H1 (cell line): ENCODE data around the gene SCGB1C2. TPM values are rescaled to one million over a fixed set of nuclear protein-coding genes. Genes with fewer than 3 reads are reported as not detected.

Experiments used
- CTCF ChIA-PET: fragments of 300-600 bp; sonication (Branson Sonifier 250); formaldehyde crosslinking; loops from one replicate; lab custom pipeline; 2021; ENCODE audit not compliant: partially characterized antibody; lab: Charles Lee
- POLR2A ChIA-PET: fragments of 300-600 bp; sonication (Branson Sonifier 250); formaldehyde crosslinking; loops from one replicate; lab custom pipeline; 2021; ENCODE audit warnings: inconsistent platforms; ENCODE audit not compliant: partially characterized antibody; lab: Charles Lee
- DNase-seq, 2 experiments: peaks; one replicate each; pipeline versions ENCODE4 v3.0.0 to v3.0.0-alpha.2; 2010 to 2022; ENCODE audit warnings: low spot score in 2 of 2, low read depth in 1 of 2, mixed read lengths in 1 of 2
- FAIRE-seq: peaks from 2 replicates; lab custom pipeline; 2011; peaks lifted over from hg19 to GRCh38; lab: Jason Lieb, UNC
- H2AFZ ChIP-seq: 2 replicates; pipeline ENCODE4 v1.8.1; 2012; ENCODE audit warnings: low read length, inconsistent platforms
- H2AK5ac ChIP-seq: 2 replicates; pipeline ENCODE4 v1.6.1; 2013; ENCODE audit warnings: low read depth, low read length
- H2BK120ac ChIP-seq: replicated peaks from 2 replicates; pipeline ENCODE3; 2013; ENCODE audit warnings: low read depth, low read length, inconsistent platforms
- H2BK12ac ChIP-seq: 2 replicates; pipeline ENCODE4 v1.6.1; 2013; ENCODE audit warnings: low read depth, low read length
- H2BK15ac ChIP-seq: 2 replicates; pipeline ENCODE4 v1.6.1; 2013; ENCODE audit warnings: low read length
- H2BK20ac ChIP-seq: 2 replicates; pipeline ENCODE4 v1.6.1; 2013; ENCODE audit warnings: low read length
- H2BK5ac ChIP-seq: 2 replicates; pipeline ENCODE4 v1.6.1; 2013; ENCODE audit warnings: low read depth, low read length
- H3K14ac ChIP-seq: 2 replicates; pipeline ENCODE4 v1.6.1; 2013; ENCODE audit warnings: inconsistent platforms; ENCODE audit not compliant: insufficient read length
- H3K18ac ChIP-seq: 2 replicates; pipeline ENCODE4 v1.6.1; 2013; ENCODE audit warnings: low read length; ENCODE audit errors: extremely low read depth
- H3K23ac ChIP-seq: 2 replicates; pipeline ENCODE4 v1.6.1; 2013; ENCODE audit warnings: inconsistent platforms; ENCODE audit not compliant: insufficient read length
- H3K23me2 ChIP-seq: 2 replicates; pipeline ENCODE4 v1.6.1; 2013; ENCODE audit warnings: low read depth, low read length
- H3K27ac ChIP-seq: 2 replicates; pipeline ENCODE4 v1.6.1; 2011; ENCODE audit warnings: low read depth, low read length, inconsistent platforms
- H3K27me3 ChIP-seq, 4 experiments: replicated peaks in 1 of 4; 1 replicate in 1 of 4; 2 replicates in 3 of 4; pipeline versions ENCODE4 v1.6.1 to v1.8.1; 2011 to 2013; ENCODE audit warnings: low read length in 3 of 4, mild to moderate bottlenecking in 3 of 4, inconsistent platforms in 2 of 4, mixed read lengths in 2 of 4, moderate library complexity in 1 of 4; ENCODE audit not compliant: control insufficient read depth in 3 of 4, insufficient read depth in 3 of 4; ENCODE audit errors: extremely low read depth in 1 of 4
- H3K36me3 ChIP-seq, 4 experiments: 2 replicates each; pipeline versions ENCODE4 v1.6.1 to v1.8.1; 2011 to 2013; ENCODE audit warnings: mild to moderate bottlenecking in 4 of 4, low read length in 3 of 4, moderate library complexity in 2 of 4, control low read depth in 1 of 4, inconsistent platforms in 1 of 4; ENCODE audit not compliant: insufficient read depth in 4 of 4, control insufficient read depth in 2 of 4
- H3K4ac ChIP-seq: replicated peaks from 2 replicates; pipeline ENCODE3; 2013; ENCODE audit warnings: low read length, low read depth, mixed read lengths, inconsistent platforms; ENCODE audit not compliant: insufficient read length
- H3K4me1 ChIP-seq, 4 experiments: replicated peaks in 1 of 4; 1 replicate in 1 of 4; 2 replicates in 3 of 4; pipeline versions ENCODE4 v1.6.1 to v1.8.1; 2011 to 2013; ENCODE audit warnings: low read length in 3 of 4, inconsistent platforms in 2 of 4, mixed read lengths in 1 of 4; ENCODE audit not compliant: insufficient read depth in 4 of 4, control insufficient read depth in 3 of 4
- H3K4me2 ChIP-seq, 2 experiments: 2 replicates each; pipeline versions ENCODE4 v1.6.1 to v1.8.1; 2011 to 2013; ENCODE audit warnings: low read depth in 2 of 2, low read length in 2 of 2, control low read depth in 1 of 2, inconsistent platforms in 1 of 2, mild to moderate bottlenecking in 1 of 2; ENCODE audit not compliant: insufficient read depth in 1 of 2
- H3K4me3 ChIP-seq, 4 experiments: fragments of 200-600, 300-600 bp in 1 of 4; sonication (generic), shearing (Covaris generic), sonication (Bioruptor Twin) in 1 of 4; 2 replicates each; pipeline versions ENCODE4 v1.5.1 to v1.8.1; 2011 to 2016; ENCODE audit warnings: low read length in 4 of 4, low read depth in 3 of 4, control low read depth in 2 of 4, inconsistent platforms in 2 of 4, mild to moderate bottlenecking in 2 of 4, mixed read lengths in 1 of 4, moderate library complexity in 1 of 4; ENCODE audit not compliant: insufficient read depth in 2 of 4; ENCODE audit errors: extremely low read depth in 1 of 4
- H3K56ac ChIP-seq: replicated peaks from 2 replicates; pipeline ENCODE3; 2013; ENCODE audit warnings: low read depth, mild to moderate bottlenecking, mixed read lengths, low read length, inconsistent platforms; ENCODE audit not compliant: insufficient read length
- H3K79me1 ChIP-seq: 2 replicates; pipeline ENCODE4 v1.6.1; 2013; ENCODE audit warnings: low read depth, low read length, control low read depth
- H3K79me2 ChIP-seq, 2 experiments: 2 replicates each; pipeline versions ENCODE4 v1.6.1 to v1.8.1; 2012 to 2013; ENCODE audit warnings: low read length in 2 of 2, mild to moderate bottlenecking in 2 of 2, inconsistent platforms in 1 of 2; ENCODE audit not compliant: insufficient read depth in 2 of 2, control insufficient read depth in 1 of 2
- H3K9ac ChIP-seq, 4 experiments: replicated peaks in 1 of 4; 1 replicate in 1 of 4; 2 replicates in 3 of 4; pipeline versions ENCODE4 v1.6.1 to v1.8.1; 2011 to 2013; ENCODE audit warnings: low read depth in 3 of 4, low read length in 3 of 4, control low read depth in 2 of 4, mild to moderate bottlenecking in 2 of 4, moderate library complexity in 2 of 4, inconsistent platforms in 1 of 4; ENCODE audit errors: extremely low read depth in 1 of 4
- H3K9me3 ChIP-seq, 2 experiments: 2 replicates each; pipeline versions ENCODE4 v1.6.1 to v1.8.1; 2012 to 2013; ENCODE audit warnings: mild to moderate bottlenecking in 2 of 2, moderate library complexity in 2 of 2, control low read depth in 1 of 2, inconsistent platforms in 1 of 2, low read depth in 1 of 2, low read length in 1 of 2, mixed read lengths in 1 of 2; ENCODE audit not compliant: insufficient read depth in 2 of 2
- H4K20me1 ChIP-seq, 2 experiments: replicated peaks in 1 of 2; 2 replicates each; pipeline versions ENCODE3 to v1.8.1; 2011 to 2013; ENCODE audit warnings: inconsistent platforms in 2 of 2, low read length in 2 of 2, mild to moderate bottlenecking in 1 of 2; ENCODE audit not compliant: insufficient read depth in 2 of 2, control insufficient read depth in 1 of 2
- H4K5ac ChIP-seq: 2 replicates; pipeline ENCODE4 v1.6.1; 2013; ENCODE audit warnings: low read length, low read depth, mixed read lengths, inconsistent platforms; ENCODE audit not compliant: insufficient read length
- H4K8ac ChIP-seq: 2 replicates; pipeline ENCODE4 v1.8.0; 2013; ENCODE audit warnings: mild to moderate bottlenecking, moderate library complexity, low read length, inconsistent platforms; ENCODE audit not compliant: insufficient read depth; ENCODE audit errors: extremely low read depth
- H4K91ac ChIP-seq: replicated peaks from 2 replicates; pipeline ENCODE3; 2013; ENCODE audit warnings: low read length, mixed read lengths, inconsistent platforms; ENCODE audit not compliant: insufficient read length
- GTF2F1 ChIP-seq: IDR thresholded peaks from 2 replicates; pipeline ENCODE4 v1.6.1; 2012; ENCODE audit warnings: low read depth, low read length, improper control_type of control experiment, borderline replicate concordance
- NRF1 ChIP-seq: IDR thresholded peaks from 2 replicates; pipeline ENCODE4 v1.6.1; 2011; ENCODE audit warnings: mild to moderate bottlenecking, low read depth, low read length, improper control_type of control experiment
- SIN3A ChIP-seq, 2 experiments: IDR thresholded peaks in 1 of 2; conservative IDR thresholded peaks in 1 of 2; 2 replicates each; pipeline ENCODE4 v1.6.1; 2011 to 2012; ENCODE audit warnings: low read length in 2 of 2, improper control_type of control experiment in 1 of 2, low read depth in 1 of 2, mild to moderate bottlenecking in 1 of 2
- TAF1 ChIP-seq: IDR thresholded peaks from 2 replicates; pipeline ENCODE4 v1.6.1; 2011; ENCODE audit warnings: mild to moderate bottlenecking, low read depth, low read length
- WGBS, 2 experiments: shearing (Covaris generic) in 1 of 2; methylation state at CpG; one replicate each; pipeline versions ENCODE4 v1.1.6 to v1.1.7; 2013 to 2015; ENCODE audit warnings: low lambda C conversion rate in 2 of 2, mixed read lengths in 2 of 2, inconsistent platforms in 1 of 2, low coverage in 1 of 2, missing lambda C conversion rate in 1 of 2; ENCODE audit not compliant: insufficient replicate concordance in 2 of 2, insufficient coverage in 1 of 2, insufficient read length in 1 of 2; ENCODE audit errors: extremely low coverage in 1 of 2, missing lambda C conversion rate in 1 of 2; 5-methylcytosine and 5-hydroxymethylcytosine counted together
- polyA plus RNA-seq, 7 experiments: library from polyadenylated mRNA; depleted of rRNA in 3 of 7; stranded (reverse) in 5 of 7; unstranded in 2 of 7; fragments of >200 nt in 5 of 7; fragments of 200-250 nt in 2 of 7; gene quantifications; 1 replicate in 5 of 7; 2 replicates in 1 of 7; 4 replicates in 1 of 7; pipeline versions ENCODE4 v1.2.1 to v1.2.3, GENCODE V29; 2011 to 2013; ENCODE audit warnings: missing spikeins in 2 of 7, mixed read lengths in 2 of 7
- total RNA-seq: library from RNA; stranded (reverse); fragmentation: NEBNext Ultra II Directional; extraction: Animal tissue kit (Norgen Biotek cat#: 25700); gene quantifications from 2 replicates; pipeline ENCODE4 v1.2.1, GENCODE V29; 2021

Gene SCGB1C2
- total and polyA plus RNA-seq, 2 of the 8 experiments (the other 6 are each of a cell fraction or from before 2014, with no cell fraction given), result not detected

GRCh38 chr17:157901-158300 is 20.5 kb downstream of the SCGB1C2 start:
- Histone ChIP-seq H2AFZ (no peak overlapping the region), H2BK120ac (no peak overlapping the region), H3K4ac (no peak overlapping the region), H4K20me1 (peaks cover 0 to 2% of the 10 kb centered on the region in 2 experiments), H3K23ac (no peak overlapping the region), H3K9me3 (no peaks in the 10 kb centered on the region; a peak in 1 of 4 replicates), H3K27ac (no peak overlapping the region), H3K18ac (no peak overlapping the region), H3K56ac (no peak overlapping the region), H3K36me3 (no peaks in the 10 kb centered on the region), H2BK15ac (no peak overlapping the region), H2BK12ac (no peak overlapping the region), H3K14ac (no peak overlapping the region), H4K8ac (peak overlapping the region; percentile 68; the same call in 1 of the 2 replicates), H4K91ac (no peak overlapping the region), H3K27me3 (no peaks in the 10 kb centered on the region), H3K9ac (no peak overlapping the region), H3K79me1 (no peaks in the 10 kb centered on the region), H2AK5ac (no peak overlapping the region), H2BK20ac (no peak overlapping the region), H3K79me2 (no peaks in the 10 kb centered on the region), H3K4me1 (no peaks in the 10 kb centered on the region), H4K5ac (no peak overlapping the region), H3K4me2 (no peak overlapping the region), H3K4me3 (no peak overlapping the region), H2BK5ac (no peak overlapping the region; the same call in 1 of the 2 replicates), H3K23me2 (no peaks in the 10 kb centered on the region)
- no peak for DNase-seq
- 86% methylated on average over 4 of the region's 4 CpGs; no CpG with 5 or more reads in 1 of the 2 experiments for WGBS, 2 experiments
- ChIA-PET CTCF (interaction anchor here (2.1 kb wide), 1 partner anchor 9 kb away, joined by 5 read pairs; no protein-coding TSS in a partner anchor), POLR2A (no interaction called here)
- FAIRE-seq, result no peak
- TF ChIP-seq NRF1 (no peak), GTF2F1 (no peak), TAF1 (no peak), SIN3A (conservative IDR thresholded peaks at IDR 0.05 in 1 of 2, IDR thresholded peaks at IDR 0.05 in 1 of 2; ENCODE audit: low read depth in 1 of 2, low read length in 2 of 2) (no peak)
